MM.1S (cell line): ENCODE results near the gene TXNRD1.
"Not testable (repeated sequence)": the region's sequence is repeated elsewhere in the genome, so short reads cannot be mapped to it uniquely, and the experiment has no call there.

Source experiments
- DNase-seq: peaks from one replicate; pipeline ENCODE4 v3.0.0-alpha.2; 2015
- H2AFZ ChIP-seq: fragments of 300-600 bp; sonication (generic); 2 replicates; pipeline ENCODE4 v1.6.0; 2016; ENCODE audit warnings: antibody characterized with exemption, low read length
- H3F3A ChIP-seq: fragments of 300-600 bp; sonication (generic); 2 replicates; pipeline ENCODE4 v1.6.1; 2016; ENCODE audit warnings: mild to moderate bottlenecking, antibody characterized with exemption, low read length, moderate library complexity, mixed read lengths; ENCODE audit not compliant: insufficient read depth
- H3K27ac ChIP-seq: fragments of 300-600 bp; sonication (generic); 2 replicates; pipeline ENCODE4 v1.5.1; 2016; ENCODE audit warnings: mild to moderate bottlenecking, low read length
- H3K27me3 ChIP-seq: fragments of 300-600 bp; sonication (generic); replicated peaks from 2 replicates; pipeline ENCODE4 v1.6.0; 2016; ENCODE audit warnings: low read length; ENCODE audit not compliant: insufficient read depth
- H3K36me3 ChIP-seq: fragments of 300-600 bp; sonication (generic); replicated peaks from 2 replicates; pipeline ENCODE4 v1.6.1; 2016; ENCODE audit warnings: mild to moderate bottlenecking, low read length, mixed read lengths; ENCODE audit not compliant: insufficient read depth
- H3K4me1 ChIP-seq: fragments of 300-600 bp; sonication (generic); 2 replicates; pipeline ENCODE4 v1.6.1; 2016; ENCODE audit warnings: low read length, mixed read lengths
- H3K4me2 ChIP-seq: fragments of 300-600 bp; sonication (generic); 2 replicates; pipeline ENCODE4 v1.6.0; 2016; ENCODE audit warnings: low read depth, low read length
- H3K4me3 ChIP-seq: fragments of 300-600 bp; sonication (generic); 2 replicates; pipeline ENCODE4 v1.5.1; 2016; ENCODE audit warnings: low read length, mixed read lengths
- H3K79me2 ChIP-seq: fragments of 300-600 bp; sonication (generic); 2 replicates; pipeline ENCODE4 v1.6.1; 2016; ENCODE audit warnings: mixed run types, low read length, mixed read lengths
- H3K9ac ChIP-seq: fragments of 300-600 bp; sonication (generic); 2 replicates; pipeline ENCODE4 v1.6.1; 2016; ENCODE audit warnings: low read length, mixed read lengths
- H3K9me2 ChIP-seq: fragments of 300-600 bp; sonication (generic); replicated peaks from 2 replicates; pipeline ENCODE4 v1.6.1; 2016; ENCODE audit warnings: mild to moderate bottlenecking, low read length, mixed read lengths; ENCODE audit not compliant: insufficient read depth
- H3K9me3 ChIP-seq: fragments of 300-600 bp; sonication (generic); replicated peaks from 2 replicates; pipeline ENCODE4 v1.6.1; 2016; ENCODE audit warnings: mild to moderate bottlenecking, low read length, mixed read lengths; ENCODE audit not compliant: insufficient read depth
- H4K20me1 ChIP-seq: fragments of 300-600 bp; sonication (generic); 2 replicates; pipeline ENCODE4 v1.6.1; 2016; ENCODE audit warnings: mild to moderate bottlenecking, low read length, moderate library complexity, mixed read lengths; ENCODE audit not compliant: insufficient read depth
- EZH2 ChIP-seq: fragments of 300-600 bp; sonication (generic); optimal IDR thresholded peaks from 2 replicates; pipeline ENCODE3; 2017; ENCODE audit warnings: low read depth, mild to moderate bottlenecking, antibody characterized with exemption, low read length, mixed read lengths
- EZH2phosphoT487 ChIP-seq: fragments of 300-600 bp; sonication (generic); IDR thresholded peaks from 2 replicates; pipeline ENCODE4 v1.6.1; 2018; ENCODE audit warnings: antibody characterized with exemption, low read length
- TF ChIP-seq, protein P1 (sequence below): fragments of 300-600 bp; sonication (generic); IDR thresholded peaks from 2 replicates; pipeline ENCODE4 v1.5.1; 2016; ENCODE audit warnings: antibody characterized with exemption, low read length, mixed read lengths

The TXNRD1 gene

DNA sequence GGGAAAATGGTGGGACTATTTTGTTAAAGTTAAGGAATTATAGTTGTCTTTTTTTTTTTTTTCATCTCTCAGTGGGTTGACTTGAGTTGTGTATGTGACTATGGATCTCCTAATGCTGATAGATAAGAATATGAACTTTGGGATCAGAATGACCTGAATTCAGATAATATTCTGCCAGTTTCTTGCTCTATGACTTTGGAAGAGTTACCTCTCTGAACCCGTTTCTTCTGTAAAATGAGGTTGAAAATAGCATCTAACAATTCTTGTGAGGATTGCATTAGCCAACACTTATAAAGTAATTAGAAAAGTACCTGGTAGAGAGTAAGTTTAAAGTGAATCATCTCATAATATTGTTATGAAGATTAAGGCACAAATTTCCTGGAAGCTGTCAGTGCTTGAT is 106.4 kb downstream of the TXNRD1 start:
- H3F3A ChIP-seq = no peaks in the 10 kb centered on the region
- H4K20me1 ChIP-seq = no peaks in the 10 kb centered on the region; the same call in 1 of the 2 replicates
- TF ChIP-seq EZH2phosphoT487 (no peak), EZH2 (no peak)
- TF ChIP-seq, protein P1, sequence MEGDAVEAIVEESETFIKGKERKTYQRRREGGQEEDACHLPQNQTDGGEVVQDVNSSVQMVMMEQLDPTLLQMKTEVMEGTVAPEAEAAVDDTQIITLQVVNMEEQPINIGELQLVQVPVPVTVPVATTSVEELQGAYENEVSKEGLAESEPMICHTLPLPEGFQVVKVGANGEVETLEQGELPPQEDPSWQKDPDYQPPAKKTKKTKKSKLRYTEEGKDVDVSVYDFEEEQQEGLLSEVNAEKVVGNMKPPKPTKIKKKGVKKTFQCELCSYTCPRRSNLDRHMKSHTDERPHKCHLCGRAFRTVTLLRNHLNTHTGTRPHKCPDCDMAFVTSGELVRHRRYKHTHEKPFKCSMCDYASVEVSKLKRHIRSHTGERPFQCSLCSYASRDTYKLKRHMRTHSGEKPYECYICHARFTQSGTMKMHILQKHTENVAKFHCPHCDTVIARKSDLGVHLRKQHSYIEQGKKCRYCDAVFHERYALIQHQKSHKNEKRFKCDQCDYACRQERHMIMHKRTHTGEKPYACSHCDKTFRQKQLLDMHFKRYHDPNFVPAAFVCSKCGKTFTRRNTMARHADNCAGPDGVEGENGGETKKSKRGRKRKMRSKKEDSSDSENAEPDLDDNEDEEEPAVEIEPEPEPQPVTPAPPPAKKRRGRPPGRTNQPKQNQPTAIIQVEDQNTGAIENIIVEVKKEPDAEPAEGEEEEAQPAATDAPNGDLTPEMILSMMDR = no peak

DNA sequence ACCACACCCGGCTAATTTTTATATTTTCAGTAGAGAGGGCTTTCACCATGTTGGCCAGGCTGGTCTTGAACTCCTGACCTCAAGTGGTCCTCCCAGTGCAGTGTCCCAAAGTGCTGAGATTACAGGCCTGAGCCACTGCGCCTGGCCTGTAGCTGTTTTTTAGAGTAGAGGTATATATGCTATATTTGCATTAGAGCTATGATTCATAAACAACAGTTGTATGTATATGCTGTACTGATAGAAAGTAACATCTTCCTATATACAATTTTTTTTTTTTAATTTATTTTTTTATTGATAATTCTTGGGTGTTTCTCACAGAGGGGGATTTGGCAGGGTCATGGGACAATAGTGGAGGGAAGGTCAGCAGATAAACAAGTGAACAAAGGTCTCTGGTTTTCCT is 107.0 kb downstream of the TXNRD1 start:
- not testable (repeated sequence) for H2AFZ ChIP-seq, H3K27me3 ChIP-seq, H3K9ac ChIP-seq, H3K27ac ChIP-seq, DNase-seq, H3K4me2 ChIP-seq, H3K4me1 ChIP-seq, H3K9me3 ChIP-seq, H3K4me3 ChIP-seq, H3F3A ChIP-seq, H4K20me1 ChIP-seq, H3K9me2 ChIP-seq
- Histone ChIP-seq H3K36me3 (peaks cover 19% of the 10 kb centered on the region; the same call in 1 of the 2 replicates), H3K79me2 (peaks cover 28% of the 10 kb centered on the region)

More for the DNA sequence above, 106.4 kb downstream of the TXNRD1 start:
- Histone ChIP-seq H3K4me1 (no peaks in the 10 kb centered on the region), H3K79me2 (peaks cover 30% of the 10 kb centered on the region), H3K4me3 (no peak overlapping the region), H3K9ac (no peak overlapping the region), H3K4me2 (no peak overlapping the region), H3K9me3 (no peaks in the 10 kb centered on the region), H2AFZ (no peak overlapping the region), H3K9me2 (no peaks in the 10 kb centered on the region), H3K36me3 (peaks cover 15% of the 10 kb centered on the region; the same call in 1 of the 2 replicates), H3K27ac (no peak overlapping the region), H3K27me3 (no peaks in the 10 kb centered on the region)
- DNase-seq = no peak

DNA sequence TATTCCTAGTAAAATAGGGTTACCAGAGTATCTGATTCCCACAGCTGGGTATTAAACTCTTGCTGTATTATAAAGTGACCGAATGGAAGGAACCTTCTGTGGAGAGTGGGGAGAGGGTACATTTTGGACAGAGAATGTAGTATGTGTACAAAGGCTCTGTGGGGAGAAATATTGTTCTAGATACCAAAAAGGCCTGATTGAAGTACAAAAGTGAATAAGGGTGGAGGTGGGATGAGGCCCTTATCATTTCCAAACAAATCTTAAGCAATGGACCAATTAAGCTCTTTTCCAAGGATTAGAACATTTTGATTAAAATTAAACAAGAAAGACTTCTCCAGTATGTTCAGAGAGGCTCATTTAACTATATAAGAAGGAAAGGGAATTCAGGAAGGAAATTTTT is 108.3 kb downstream of the TXNRD1 start:
- H3F3A ChIP-seq = no peaks in the 10 kb centered on the region
- no peak overlapping the region for H2AFZ ChIP-seq
- no peaks in the 10 kb centered on the region for H3K9me3 ChIP-seq
- no peak for TF ChIP-seq EZH2
- TF ChIP-seq EZH2phosphoT487 = no peak
- TF ChIP-seq, protein P1 = no peak
- H3K4me1 ChIP-seq = no peaks in the 10 kb centered on the region
- H3K9ac ChIP-seq = no peak overlapping the region
- no peaks in the 10 kb centered on the region; the same call in 1 of the 2 replicates for H4K20me1 ChIP-seq
- no peak for DNase-seq
- H3K79me2 ChIP-seq = peaks cover 19% of the 10 kb centered on the region
- H3K27ac ChIP-seq = no peak overlapping the region
- H3K36me3 ChIP-seq = peaks cover 21% of the 10 kb centered on the region; the same call in 1 of the 2 replicates
- no peak overlapping the region for H3K4me3 ChIP-seq
- H3K9me2 ChIP-seq = no peaks in the 10 kb centered on the region
- no peaks in the 10 kb centered on the region for H3K27me3 ChIP-seq
- no peak overlapping the region for H3K4me2 ChIP-seq

DNA sequence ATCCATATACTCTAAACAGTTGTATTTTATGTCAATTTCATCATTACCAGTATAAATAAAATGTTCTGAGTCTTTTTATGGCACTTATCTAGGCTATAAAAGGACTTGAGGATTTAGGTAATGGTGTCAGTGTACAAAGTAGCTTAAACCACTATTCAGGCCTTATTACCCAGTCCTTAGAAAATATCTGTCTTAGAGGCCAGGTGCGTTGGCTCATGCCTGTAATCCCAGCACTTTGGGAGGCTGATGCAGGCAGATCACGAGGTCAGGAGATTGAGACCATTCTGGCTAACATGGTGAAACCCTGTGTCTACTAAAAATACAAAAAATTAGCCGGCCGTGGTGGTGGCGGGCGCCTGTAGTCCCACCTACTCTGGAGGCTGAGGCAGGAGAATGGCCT is 112.7 kb downstream of the TXNRD1 start:
- not testable (repeated sequence) for H3K4me1 ChIP-seq, H3K36me3 ChIP-seq, H4K20me1 ChIP-seq, H3K79me2 ChIP-seq, H3K27ac ChIP-seq, H3K4me2 ChIP-seq, DNase-seq, H3K9me2 ChIP-seq, H3F3A ChIP-seq, H3K9ac ChIP-seq, H2AFZ ChIP-seq, H3K27me3 ChIP-seq, H3K9me3 ChIP-seq, H3K4me3 ChIP-seq
